Measurements from ENCODE around the gene PCDHGA9. TPM values are rescaled to one million over a fixed set of nuclear protein-coding genes. Genes with fewer than 3 reads are reported as not detected.
"Not testable (repeated sequence)": the region's sequence is repeated elsewhere in the genome, so short reads cannot be mapped to it uniquely, and the experiment has no call there.

PCDHGA9 gene
- polyA plus RNA-seq, 3 donors: not detected

DNA sequence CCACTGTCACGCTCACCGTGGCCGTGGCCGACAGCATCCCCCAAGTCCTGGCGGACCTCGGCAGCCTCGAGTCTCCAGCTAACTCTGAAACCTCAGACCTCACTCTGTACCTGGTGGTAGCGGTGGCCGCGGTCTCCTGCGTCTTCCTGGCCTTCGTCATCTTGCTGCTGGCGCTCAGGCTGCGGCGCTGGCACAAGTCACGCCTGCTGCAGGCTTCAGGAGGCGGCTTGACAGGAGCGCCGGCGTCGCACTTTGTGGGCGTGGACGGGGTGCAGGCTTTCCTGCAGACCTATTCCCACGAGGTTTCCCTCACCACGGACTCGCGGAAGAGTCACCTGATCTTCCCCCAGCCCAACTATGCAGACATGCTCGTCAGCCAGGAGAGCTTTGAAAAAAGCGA, 30.1 kb downstream of the PCDHGA9 start:
- H4K20me1 ChIP-seq (ENCODE audit: insufficient read depth, low read length); H3K4me2 ChIP-seq (replicated peaks; ENCODE audit: extremely low read depth, low read length, poor library complexity, severe bottlenecking); H3K27ac ChIP-seq (ENCODE audit: low read depth in 1 of 2, low read length in 2 of 2); H3K9ac ChIP-seq (ENCODE audit: insufficient read depth, low read length, poor library complexity, severe bottlenecking); DNase-seq; intact Hi-C loops (cut with micrococcal nuclease); H3K27ac Mint-ChIP-seq; H3K79me2 ChIP-seq (ENCODE audit: insufficient read depth, low read length); H3K4me3 ChIP-seq (replicated peaks in 1 of 3; ENCODE audit: low read depth in 2 of 3, low read length in 3 of 3); H2AFZ ChIP-seq (ENCODE audit: insufficient read depth, low read depth, low read length, poor library complexity, severe bottlenecking); H3K36me3 ChIP-seq (replicated peaks in 1 of 2; ENCODE audit: control insufficient read depth in 1 of 2, insufficient read depth in 2 of 2, low read length in 2 of 2): not testable (repeated sequence)
- Mint-ChIP-seq H3K27me3 (ENCODE audit: low read depth in 3 of 3) (peaks cover 47 to 66% (median 61%) of the 10 kb centered on the region in 3 donors), H3K4me1 (peaks cover 21% of the 10 kb centered on the region), H3K36me3 (peaks cover 20 to 22% of the 10 kb centered on the region in 2 donors), H3K9me3 (peaks cover 22 to 50% (median 40%) of the 10 kb centered on the region in 7 donors), H3K4me3 (peak overlapping the region in 1 of 2 donors; percentile 79)
- H3K27me3 ChIP-seq (ENCODE audit: control insufficient read depth in 2 of 2, insufficient read depth in 2 of 2, low read length in 2 of 2): peaks cover 32 to 90% of the 10 kb centered on the region in 2 donors
- WGBS (ENCODE audit: insufficient coverage): 36% methylated on average over 24 of the region's 29 CpGs
- peaks cover 17 to 19% of the 10 kb centered on the region in 2 donors for H3K4me1 ChIP-seq (ENCODE audit: control insufficient read depth in 1 of 2, insufficient read depth in 2 of 2, low read length in 2 of 2)
- peaks cover 37% of the 10 kb centered on the region in 2 donors for H3K9me3 ChIP-seq (replicated peaks in 1 of 2; ENCODE audit: control insufficient read depth in 1 of 2, insufficient read depth in 1 of 2, low read length in 2 of 2)

DNA sequence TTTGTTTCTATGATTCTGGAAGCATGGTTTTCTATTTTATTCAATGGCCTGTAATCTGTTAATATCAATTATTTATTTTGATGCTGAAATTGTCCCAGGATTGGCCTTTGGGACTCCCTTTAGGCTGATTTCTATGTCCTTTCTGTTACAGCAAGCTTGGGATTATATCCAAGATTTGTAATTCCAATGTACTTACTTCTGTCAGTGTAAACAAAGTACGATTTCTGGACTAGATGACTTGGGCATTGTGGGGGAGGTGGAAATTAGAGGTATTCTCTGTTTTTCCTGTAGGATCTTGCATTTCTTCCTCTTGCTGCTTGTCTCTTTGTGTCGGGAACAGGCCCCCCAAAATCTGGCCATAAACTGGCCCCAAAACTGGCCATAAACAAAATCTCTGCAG, 31.4 kb downstream of the PCDHGA9 start:
- peaks cover 20 to 22% of the 10 kb centered on the region in 2 donors for H3K36me3 Mint-ChIP-seq
- H3K9me3 Mint-ChIP-seq: peaks cover 22 to 47% (median 37%) of the 10 kb centered on the region in 7 donors
- peaks cover 21% of the 10 kb centered on the region for H3K4me1 Mint-ChIP-seq
- H3K4me3 ChIP-seq (replicated peaks in 1 of 3; ENCODE audit: low read depth in 2 of 3, low read length in 3 of 3): no peak overlapping the region
- H3K4me1 ChIP-seq (ENCODE audit: control insufficient read depth in 1 of 2, insufficient read depth in 2 of 2, low read length in 2 of 2): peaks cover 17 to 19% of the 10 kb centered on the region in 2 donors
- H3K36me3 ChIP-seq (replicated peaks in 1 of 2; ENCODE audit: control insufficient read depth in 1 of 2, insufficient read depth in 2 of 2, low read length in 2 of 2): no peaks in the 10 kb centered on the region
- TF ChIP-seq, protein P1, sequence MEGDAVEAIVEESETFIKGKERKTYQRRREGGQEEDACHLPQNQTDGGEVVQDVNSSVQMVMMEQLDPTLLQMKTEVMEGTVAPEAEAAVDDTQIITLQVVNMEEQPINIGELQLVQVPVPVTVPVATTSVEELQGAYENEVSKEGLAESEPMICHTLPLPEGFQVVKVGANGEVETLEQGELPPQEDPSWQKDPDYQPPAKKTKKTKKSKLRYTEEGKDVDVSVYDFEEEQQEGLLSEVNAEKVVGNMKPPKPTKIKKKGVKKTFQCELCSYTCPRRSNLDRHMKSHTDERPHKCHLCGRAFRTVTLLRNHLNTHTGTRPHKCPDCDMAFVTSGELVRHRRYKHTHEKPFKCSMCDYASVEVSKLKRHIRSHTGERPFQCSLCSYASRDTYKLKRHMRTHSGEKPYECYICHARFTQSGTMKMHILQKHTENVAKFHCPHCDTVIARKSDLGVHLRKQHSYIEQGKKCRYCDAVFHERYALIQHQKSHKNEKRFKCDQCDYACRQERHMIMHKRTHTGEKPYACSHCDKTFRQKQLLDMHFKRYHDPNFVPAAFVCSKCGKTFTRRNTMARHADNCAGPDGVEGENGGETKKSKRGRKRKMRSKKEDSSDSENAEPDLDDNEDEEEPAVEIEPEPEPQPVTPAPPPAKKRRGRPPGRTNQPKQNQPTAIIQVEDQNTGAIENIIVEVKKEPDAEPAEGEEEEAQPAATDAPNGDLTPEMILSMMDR (IDR thresholded peaks at IDR 0.05): no peak
- H3K79me2 ChIP-seq (ENCODE audit: insufficient read depth, low read length): no peaks in the 10 kb centered on the region
- H3K27ac ChIP-seq (ENCODE audit: low read depth in 1 of 2, low read length in 2 of 2): no peak overlapping the region
- H3K4me3 Mint-ChIP-seq: no peak overlapping the region
- no peaks in the 10 kb centered on the region for H4K20me1 ChIP-seq (ENCODE audit: insufficient read depth, low read length)
- H3K27ac Mint-ChIP-seq: no peak overlapping the region
- peaks cover 39 to 53% (median 53%) of the 10 kb centered on the region in 3 donors for H3K27me3 Mint-ChIP-seq (ENCODE audit: low read depth in 3 of 3)
- WGBS (ENCODE audit: insufficient coverage): no CpG with 5 or more reads among the region's 2 CpGs
- H3K27me3 ChIP-seq (ENCODE audit: control insufficient read depth in 2 of 2, insufficient read depth in 2 of 2, low read length in 2 of 2): peaks cover 32 to 81% of the 10 kb centered on the region in 2 donors
- intact Hi-C loops (cut with micrococcal nuclease): no loop called here
- no peak for DNase-seq
- peaks cover 31 to 32% of the 10 kb centered on the region in 2 donors for H3K9me3 ChIP-seq (replicated peaks in 1 of 2; ENCODE audit: control insufficient read depth in 1 of 2, insufficient read depth in 1 of 2, low read length in 2 of 2)
- H2AFZ ChIP-seq (ENCODE audit: insufficient read depth, low read depth, low read length, poor library complexity, severe bottlenecking): no peak overlapping the region
- no peak overlapping the region for H3K4me2 ChIP-seq (replicated peaks; ENCODE audit: extremely low read depth, low read length, poor library complexity, severe bottlenecking)
- no peak overlapping the region for H3K9ac ChIP-seq (ENCODE audit: insufficient read depth, low read length, poor library complexity, severe bottlenecking)
